ENCODE measurements around the gene OR5A2.

DNA sequence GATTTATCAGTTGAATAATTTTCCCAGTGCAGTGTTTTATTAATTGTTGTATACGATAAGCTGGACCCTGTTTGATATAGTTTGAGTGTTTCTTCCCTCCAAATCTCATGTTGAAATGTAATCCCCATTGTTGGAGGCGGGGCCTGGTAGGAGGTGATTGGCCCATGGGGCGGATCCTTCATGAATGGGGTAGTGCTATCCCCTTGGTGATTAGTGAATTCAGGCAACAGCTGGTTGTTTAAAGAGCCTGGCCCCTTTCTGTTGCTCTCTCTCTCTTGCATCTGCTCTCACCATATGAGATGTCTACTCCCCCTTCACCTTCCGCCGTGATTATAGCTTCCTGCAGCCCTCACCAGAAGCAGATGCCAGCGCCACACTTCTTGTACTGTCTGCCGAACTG lies 11.6 kb upstream of the OR5A2 start:
- TF ChIP-seq, protein P1, sequence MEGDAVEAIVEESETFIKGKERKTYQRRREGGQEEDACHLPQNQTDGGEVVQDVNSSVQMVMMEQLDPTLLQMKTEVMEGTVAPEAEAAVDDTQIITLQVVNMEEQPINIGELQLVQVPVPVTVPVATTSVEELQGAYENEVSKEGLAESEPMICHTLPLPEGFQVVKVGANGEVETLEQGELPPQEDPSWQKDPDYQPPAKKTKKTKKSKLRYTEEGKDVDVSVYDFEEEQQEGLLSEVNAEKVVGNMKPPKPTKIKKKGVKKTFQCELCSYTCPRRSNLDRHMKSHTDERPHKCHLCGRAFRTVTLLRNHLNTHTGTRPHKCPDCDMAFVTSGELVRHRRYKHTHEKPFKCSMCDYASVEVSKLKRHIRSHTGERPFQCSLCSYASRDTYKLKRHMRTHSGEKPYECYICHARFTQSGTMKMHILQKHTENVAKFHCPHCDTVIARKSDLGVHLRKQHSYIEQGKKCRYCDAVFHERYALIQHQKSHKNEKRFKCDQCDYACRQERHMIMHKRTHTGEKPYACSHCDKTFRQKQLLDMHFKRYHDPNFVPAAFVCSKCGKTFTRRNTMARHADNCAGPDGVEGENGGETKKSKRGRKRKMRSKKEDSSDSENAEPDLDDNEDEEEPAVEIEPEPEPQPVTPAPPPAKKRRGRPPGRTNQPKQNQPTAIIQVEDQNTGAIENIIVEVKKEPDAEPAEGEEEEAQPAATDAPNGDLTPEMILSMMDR (IDR thresholded peaks at IDR 0.05) = no peak
- no peak for TF ChIP-seq POLR2AphosphoS5 (IDR thresholded peaks at IDR 0.05)
